Gastroesophageal sphincter (tissue), 4 donors: ENCODE measurements around the gene IL18RAP. TPM values are rescaled to one million over a fixed set of nuclear protein-coding genes. Genes with fewer than 3 reads are reported as not detected.

ENCODE experiments used
- ATAC-seq: fragments of 150-250 bp; one replicate; pipeline ENCODE4 v1.9.1; 2016; ENCODE audit warnings: mild to moderate bottlenecking, moderate library complexity
- H3K27ac ChIP-seq, 4 donors: fragments of 200-600 bp; sonication (generic) in 3 of 4; 1 replicate in 3 of 4; 2 replicates in 1 of 4; pipeline ENCODE4 v1.5.1; 2016 to 2019
- H3K27me3 ChIP-seq: fragments of 200-600 bp; sonication (generic); one replicate; pipeline ENCODE4 v1.5.1; 2019
- H3K36me3 ChIP-seq, 2 donors: fragments of 200-600 bp; sonication (generic); one replicate each; pipeline ENCODE4 v1.5.1; 2019; ENCODE audit warnings: control low read depth in 1 of 2
- H3K4me1 ChIP-seq, 3 donors: fragments of 200-600 bp; sonication (generic); 1 replicate in 2 of 3; 2 replicates in 1 of 3; pipeline ENCODE4 v1.5.1; 2016 to 2019; ENCODE audit warnings: control low read depth in 2 of 3
- H3K4me3 ChIP-seq, 2 donors: fragments of 200-600 bp; sonication (generic); one replicate each; pipeline ENCODE4 v1.5.1; 2019; ENCODE audit warnings: mild to moderate bottlenecking in 1 of 2, moderate library complexity in 1 of 2
- H3K9me3 ChIP-seq, 3 donors: fragments of 200-600 bp; sonication (generic); one replicate each; pipeline ENCODE4 v1.5.1; 2017 to 2019; ENCODE audit warnings: control low read depth in 2 of 3
- EP300 ChIP-seq: sonication (generic); formaldehyde crosslinking; IDR thresholded peaks from one replicate; pipeline ENCODE4 v1.6.1; 2017; ENCODE audit warnings: antibody characterized with exemption, mild to moderate bottlenecking
- POLR2A ChIP-seq, 2 donors: fragments of 450-650 bp; IDR thresholded peaks; one replicate each; pipeline ENCODE4 v1.6.1; 2017; ENCODE audit warnings: antibody characterized with exemption in 2 of 2, mild to moderate bottlenecking in 2 of 2, moderate library complexity in 1 of 2
- POLR2AphosphoS5 ChIP-seq: sonication (generic); formaldehyde crosslinking; IDR thresholded peaks from one replicate; pipeline ENCODE4 v1.6.1; 2017; ENCODE audit warnings: antibody characterized with exemption
- WGBS, 2 donors: methylation state at CpG; one replicate each; pipeline ENCODE4 v1.1.5; 2018; ENCODE audit warnings: low coverage in 1 of 2; 5-methylcytosine and 5-hydroxymethylcytosine counted together
- total RNA-seq, 4 donors: library from RNA; depleted of rRNA; stranded (reverse); fragments of >200 nt; gene quantifications; one replicate each; pipeline ENCODE4 v1.1.0, GENCODE V29; 2016
- TF ChIP-seq, protein P1 (sequence below), 4 experiments: fragments of 200-600 bp in 2 of 4; fragments of 450-650 bp in 2 of 4; sonication (generic) in 1 of 4; IDR thresholded peaks; one replicate each; pipeline ENCODE4 v1.5.1; 2017 to 2019; ENCODE audit warnings: antibody characterized with exemption in 4 of 4, mild to moderate bottlenecking in 2 of 4, moderate library complexity in 2 of 4

Gene IL18RAP
- total RNA-seq, 4 donors from 2014 or later: 0.47 to 5.0 (median 0.89) TPM; not detected in 1

DNA sequence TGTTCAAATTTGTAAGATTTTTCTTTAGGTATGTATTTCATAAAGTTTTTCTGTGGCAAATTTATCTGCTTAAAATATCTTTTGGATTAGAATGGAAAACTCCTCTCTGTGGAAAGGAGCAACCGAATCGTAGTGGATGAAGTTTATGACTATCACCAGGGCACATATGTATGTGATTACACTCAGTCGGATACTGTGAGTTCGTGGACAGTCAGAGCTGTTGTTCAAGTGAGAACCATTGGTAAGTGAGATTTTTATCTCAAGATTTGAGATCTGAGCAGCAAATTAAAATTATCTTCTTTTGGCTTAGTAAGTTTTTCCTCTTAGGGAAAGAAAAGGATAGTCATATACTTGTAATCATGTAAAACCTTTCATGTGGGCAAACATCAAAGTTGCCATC lies 14.2 kb downstream of the IL18RAP start:
- Histone ChIP-seq H3K36me3 (no peaks in the 10 kb centered on the region), H3K4me1 (no peaks in the 10 kb centered on the region), H3K4me3 (no peak overlapping the region), H3K27ac (no peak overlapping the region), H3K9me3 (no peaks in the 10 kb centered on the region), H3K27me3 (peaks cover 10% of the 10 kb centered on the region)
- ATAC-seq: no peak
- no peak for TF ChIP-seq EP300
- no peak for TF ChIP-seq POLR2AphosphoS5
- TF ChIP-seq, protein P1, sequence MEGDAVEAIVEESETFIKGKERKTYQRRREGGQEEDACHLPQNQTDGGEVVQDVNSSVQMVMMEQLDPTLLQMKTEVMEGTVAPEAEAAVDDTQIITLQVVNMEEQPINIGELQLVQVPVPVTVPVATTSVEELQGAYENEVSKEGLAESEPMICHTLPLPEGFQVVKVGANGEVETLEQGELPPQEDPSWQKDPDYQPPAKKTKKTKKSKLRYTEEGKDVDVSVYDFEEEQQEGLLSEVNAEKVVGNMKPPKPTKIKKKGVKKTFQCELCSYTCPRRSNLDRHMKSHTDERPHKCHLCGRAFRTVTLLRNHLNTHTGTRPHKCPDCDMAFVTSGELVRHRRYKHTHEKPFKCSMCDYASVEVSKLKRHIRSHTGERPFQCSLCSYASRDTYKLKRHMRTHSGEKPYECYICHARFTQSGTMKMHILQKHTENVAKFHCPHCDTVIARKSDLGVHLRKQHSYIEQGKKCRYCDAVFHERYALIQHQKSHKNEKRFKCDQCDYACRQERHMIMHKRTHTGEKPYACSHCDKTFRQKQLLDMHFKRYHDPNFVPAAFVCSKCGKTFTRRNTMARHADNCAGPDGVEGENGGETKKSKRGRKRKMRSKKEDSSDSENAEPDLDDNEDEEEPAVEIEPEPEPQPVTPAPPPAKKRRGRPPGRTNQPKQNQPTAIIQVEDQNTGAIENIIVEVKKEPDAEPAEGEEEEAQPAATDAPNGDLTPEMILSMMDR (IDR thresholded peaks at IDR 0.05): no peak
- TF ChIP-seq POLR2A (IDR thresholded peaks at IDR 0.05): no peak
- 63 to 78% methylated on average over 2 to 4 of the region's 4 CpGs for WGBS, 2 donors

DNA sequence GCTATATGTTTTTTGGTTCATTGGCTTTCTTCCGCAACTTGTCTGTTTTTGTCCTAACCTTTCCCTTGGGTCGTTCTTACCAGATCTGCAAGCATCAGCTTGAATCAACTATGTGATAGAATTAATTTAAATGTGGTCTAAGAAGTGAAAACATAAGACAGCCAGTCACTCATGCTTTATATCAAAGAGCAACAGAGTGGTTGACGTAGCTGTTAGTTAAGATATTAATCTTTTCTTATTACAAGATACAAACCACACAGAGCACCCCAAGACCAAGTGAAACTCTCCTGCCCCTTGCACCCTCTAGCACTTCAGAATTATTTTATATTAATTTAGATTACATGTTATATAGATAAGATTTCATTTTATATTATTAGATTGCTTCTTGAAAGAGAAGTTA lies 15.2 kb downstream of the IL18RAP start:
- Histone ChIP-seq H3K4me1 (no peaks in the 10 kb centered on the region), H3K27me3 (peaks cover 6% of the 10 kb centered on the region), H3K36me3 (no peaks in the 10 kb centered on the region), H3K4me3 (no peak overlapping the region), H3K9me3 (no peaks in the 10 kb centered on the region), H3K27ac (no peak overlapping the region)
- TF ChIP-seq POLR2AphosphoS5 (no peak), POLR2A (IDR thresholded peaks at IDR 0.05) (no peak), EP300 (no peak)
- TF ChIP-seq, protein P1 (IDR thresholded peaks at IDR 0.05): no peak
- ATAC-seq: no peak
- WGBS, 2 donors: 78 to 95% methylated on average over 3 of the region's 3 CpGs

DNA sequence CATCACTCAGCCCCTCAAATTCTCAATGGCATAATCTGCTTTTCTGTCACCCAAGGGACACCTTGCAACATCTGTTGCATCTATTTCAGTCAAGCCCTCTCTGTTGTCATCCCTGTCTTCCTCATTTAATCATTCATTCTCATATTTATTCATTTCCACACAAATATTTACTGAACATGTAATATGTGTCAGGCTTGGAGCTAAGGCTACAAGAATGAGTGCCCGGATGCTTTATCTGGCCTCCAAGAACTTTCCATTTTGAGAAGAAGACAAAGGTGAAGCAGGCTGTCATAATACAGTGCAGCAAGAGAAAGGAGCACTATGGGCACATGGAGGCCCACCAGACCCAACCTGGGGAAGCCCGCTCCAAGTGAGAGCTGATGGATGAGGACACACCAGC lies 15.6 kb downstream of the IL18RAP start:
- Histone ChIP-seq H3K4me1 (no peaks in the 10 kb centered on the region), H3K4me3 (no peak overlapping the region), H3K9me3 (no peaks in the 10 kb centered on the region), H3K27me3 (peaks cover 6% of the 10 kb centered on the region), H3K27ac (no peak overlapping the region), H3K36me3 (no peaks in the 10 kb centered on the region)
- no peak for ATAC-seq
- 94 to 100% methylated on average over 1 to 2 of the region's 2 CpGs for WGBS, 2 donors
- TF ChIP-seq POLR2AphosphoS5 (no peak), POLR2A (IDR thresholded peaks at IDR 0.05) (no peak), EP300 (no peak)
- TF ChIP-seq, protein P1 (IDR thresholded peaks at IDR 0.05): no peak

DNA sequence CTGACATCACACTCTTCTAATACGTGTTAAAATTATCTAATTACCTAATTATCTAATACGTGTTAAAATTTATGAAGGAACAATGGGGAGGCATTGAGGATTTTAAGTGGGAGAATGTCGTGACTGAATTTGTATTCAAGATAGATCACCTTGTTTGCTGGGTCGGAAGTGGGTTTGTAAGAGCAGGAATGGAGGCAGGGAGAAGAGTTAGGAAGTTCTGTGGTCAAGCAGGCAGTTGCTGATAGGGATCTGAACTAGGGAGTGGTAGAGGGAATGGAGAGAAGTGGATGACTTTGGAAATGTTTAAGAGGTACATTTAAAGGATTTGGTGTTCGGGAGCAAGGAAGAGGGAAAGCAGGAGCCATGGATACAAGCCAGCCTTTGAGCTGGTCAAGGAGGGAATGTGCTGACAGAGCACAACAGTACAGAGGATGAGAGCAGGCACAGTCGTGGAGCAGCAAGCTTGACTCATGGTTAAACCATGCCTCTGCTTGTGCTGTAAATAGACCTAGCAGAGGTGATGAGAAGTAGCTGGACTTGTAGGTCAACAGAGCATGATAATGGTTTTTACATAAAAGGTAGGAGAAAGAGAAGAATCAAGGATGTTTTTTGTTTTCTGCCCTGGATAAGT lies 16.2 kb downstream of the IL18RAP start:
- H3K4me1 ChIP-seq: no peaks in the 10 kb centered on the region
- WGBS, 2 donors: 42 to 63% methylated on average over 6 of the region's 6 CpGs
- no peaks in the 10 kb centered on the region for H3K9me3 ChIP-seq
- H3K27me3 ChIP-seq: peaks cover 6% of the 10 kb centered on the region
- H3K36me3 ChIP-seq: no peaks in the 10 kb centered on the region
- ATAC-seq: no peak
- no peak overlapping the region for H3K4me3 ChIP-seq
- TF ChIP-seq, protein P1 (IDR thresholded peaks at IDR 0.05): no peak
- no peak for TF ChIP-seq POLR2A (IDR thresholded peaks at IDR 0.05)
- no peak for TF ChIP-seq EP300
- no peak for TF ChIP-seq POLR2AphosphoS5
- H3K27ac ChIP-seq: no peak overlapping the region

DNA sequence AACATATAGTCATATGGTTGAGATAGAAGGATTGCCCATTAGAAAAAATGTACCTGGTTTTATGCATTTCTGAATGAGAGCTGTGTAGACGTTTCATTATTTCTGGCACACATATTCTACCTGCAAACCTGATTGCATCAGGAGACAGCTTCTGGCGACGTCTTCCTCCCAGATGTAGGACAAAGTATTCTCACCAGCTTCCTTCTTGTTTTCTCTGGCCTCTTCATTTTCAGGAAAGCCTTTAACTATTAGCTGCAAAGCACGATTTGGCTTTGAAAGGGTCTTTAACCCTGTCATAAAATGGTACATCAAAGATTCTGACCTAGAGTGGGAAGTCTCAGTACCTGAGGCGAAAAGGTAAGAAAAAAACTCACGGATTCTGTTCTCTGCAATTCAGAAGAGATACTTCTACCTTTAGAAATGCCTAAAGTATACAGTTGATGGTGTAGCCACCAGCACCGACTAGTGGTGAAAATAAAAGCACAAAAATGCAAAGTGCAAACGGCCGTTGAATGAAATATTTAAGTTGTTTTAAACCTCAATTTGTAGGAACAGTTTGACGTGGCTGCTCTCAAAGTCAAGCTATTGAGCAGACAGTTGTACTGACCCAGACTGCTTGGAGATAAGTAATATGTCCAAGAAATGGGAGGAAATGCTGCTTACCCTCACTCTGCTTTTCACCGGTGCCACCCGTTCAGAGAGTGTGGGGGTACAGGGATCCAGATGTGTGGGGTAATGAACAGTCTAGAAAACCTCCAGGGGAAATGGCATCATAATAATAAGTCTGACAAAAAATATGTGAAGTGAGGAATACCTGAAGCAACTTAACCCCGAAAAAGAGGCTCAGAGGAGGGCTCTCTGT lies 20.2 kb downstream of the IL18RAP start:
- H3K27ac ChIP-seq: no peak overlapping the region
- TF ChIP-seq, protein P1 (IDR thresholded peaks at IDR 0.05): peak; percentile 23 to 56 (median 43)
- no peak for TF ChIP-seq POLR2AphosphoS5
- H3K4me3 ChIP-seq: no peak overlapping the region
- no peaks in the 10 kb centered on the region for H3K9me3 ChIP-seq
- WGBS, 2 donors: 34 to 37% methylated on average over 12 to 13 of the region's 13 CpGs
- ATAC-seq: no peak
- no peaks in the 10 kb centered on the region for H3K4me1 ChIP-seq
- H3K27me3 ChIP-seq: peaks cover 6% of the 10 kb centered on the region
- no peaks in the 10 kb centered on the region for H3K36me3 ChIP-seq
